IMR-90 (cell line): ENCODE results near the gene IL12RB2. TPM values are rescaled to one million over a fixed set of nuclear protein-coding genes. Genes with fewer than 3 reads are reported as not detected.
A peak's percentile ranks its signal among the peaks of the same experiment; 100 is the strongest.

ENCODE experiments used
- ATAC-seq: fragments of 200-7000 bp; cut with Tn5 transposase; 2 replicates; pipeline ENCODE4 v1.9.1; 2020; ENCODE audit warnings: low read depth, mild to moderate bottlenecking, moderate library complexity
- BruUV-seq: library from RNA; stranded (reverse); fragments of 400-500 nt; replicated peaks from 2 replicates; lab custom pipeline; 2021; lab: Mats Ljungman, UMichigan
- CTCF ChIA-PET: fragments of 300-600 bp; formaldehyde crosslinking; extraction: SDS; loops from one replicate; lab custom pipeline; 2021; ENCODE audit warnings: antibody characterized with exemption; lab: Yijun Ruan, JAX
- POLR2A ChIA-PET: fragments of 300-600 bp; sonication (Branson Sonifier 250); formaldehyde crosslinking; loops from one replicate; lab custom pipeline; 2022; ENCODE audit warnings: antibody characterized with exemption; ENCODE audit not compliant: unreplicated experiment; lab: Charles Lee
- DNase-seq: peaks from one replicate; pipeline ENCODE4 v3.0.0; 2013
- H2AFZ ChIP-seq: replicated peaks from 2 replicates; pipeline ENCODE3; 2013; ENCODE audit warnings: low read length, mild to moderate bottlenecking; ENCODE audit not compliant: poor library complexity
- H2AK5ac ChIP-seq: 2 replicates; pipeline ENCODE4 v1.6.1; 2013; ENCODE audit warnings: low read depth, low read length, inconsistent platforms
- H2AK9ac ChIP-seq: replicated peaks from 2 replicates; pipeline ENCODE3; 2013; ENCODE audit warnings: mild to moderate bottlenecking, low read depth, low read length, moderate library complexity; ENCODE audit not compliant: poor library complexity
- H2BK120ac ChIP-seq: 2 replicates; pipeline ENCODE4 v1.6.1; 2013; ENCODE audit warnings: low read depth, low read length, inconsistent platforms
- H2BK15ac ChIP-seq: 3 replicates; pipeline ENCODE4 v1.6.1; 2013; ENCODE audit warnings: low read depth, low read length, inconsistent platforms
- H2BK20ac ChIP-seq: 2 replicates; pipeline ENCODE4 v1.6.1; 2013; ENCODE audit warnings: low read depth, mild to moderate bottlenecking, inconsistent platforms, low read length, moderate library complexity
- H2BK5ac ChIP-seq: 2 replicates; pipeline ENCODE4 v1.6.1; 2013; ENCODE audit warnings: mild to moderate bottlenecking, low read depth, low read length, inconsistent platforms; ENCODE audit not compliant: poor library complexity, severe bottlenecking
- H3K14ac ChIP-seq: replicated peaks from 2 replicates; pipeline ENCODE4 v1.6.1; 2013; ENCODE audit warnings: low read depth, low read length, inconsistent platforms
- H3K18ac ChIP-seq: 2 replicates; pipeline ENCODE4 v1.6.1; 2013; ENCODE audit warnings: low read depth, low read length, control low read depth
- H3K23ac ChIP-seq: 2 replicates; pipeline ENCODE4 v1.6.1; 2013; ENCODE audit warnings: low read depth, low read length, inconsistent platforms
- H3K27ac ChIP-seq: 2 replicates; pipeline ENCODE4 v1.5.1; 2013; ENCODE audit warnings: mild to moderate bottlenecking, control low read depth, low read length; ENCODE audit not compliant: insufficient read depth
- H3K27me3 ChIP-seq: 2 replicates; pipeline ENCODE4 v1.6.1; 2013; ENCODE audit warnings: low read length; ENCODE audit not compliant: control insufficient read depth, insufficient read depth
- H3K36me3 ChIP-seq: 2 replicates; pipeline ENCODE4 v1.6.1; 2013; ENCODE audit warnings: low read length, mixed read lengths; ENCODE audit not compliant: control insufficient read depth, insufficient read depth
- H3K4ac ChIP-seq: 2 replicates; pipeline ENCODE4 v1.6.1; 2013; ENCODE audit warnings: low read depth, low read length, inconsistent platforms
- H3K4me1 ChIP-seq: 2 replicates; pipeline ENCODE4 v1.6.1; 2013; ENCODE audit warnings: low read length, mixed read lengths; ENCODE audit not compliant: control insufficient read depth, insufficient read depth
- H3K4me2 ChIP-seq: 2 replicates; pipeline ENCODE4 v1.6.1; 2013; ENCODE audit warnings: low read depth, mild to moderate bottlenecking, control low read depth, low read length, moderate library complexity
- H3K4me3 ChIP-seq: 2 replicates; pipeline ENCODE4 v1.5.1; 2013; ENCODE audit warnings: low read depth, mild to moderate bottlenecking, control low read depth, low read length, moderate library complexity; ENCODE audit not compliant: insufficient read depth
- H3K56ac ChIP-seq: 2 replicates; pipeline ENCODE4 v1.6.1; 2013; ENCODE audit warnings: low read length, inconsistent platforms; ENCODE audit not compliant: insufficient read depth; ENCODE audit errors: extremely low read depth
- H3K79me1 ChIP-seq, 2 experiments: 2 replicates each; pipeline ENCODE4 v1.6.1; 2013; ENCODE audit warnings: low read length in 2 of 2, inconsistent platforms in 1 of 2, low read depth in 1 of 2
- H3K9ac ChIP-seq: 2 replicates; pipeline ENCODE4 v1.6.1; 2013; ENCODE audit warnings: low read depth, low read length, control low read depth
- H3K9me1 ChIP-seq: 2 replicates; pipeline ENCODE4 v1.6.1; 2013; ENCODE audit warnings: low read length, inconsistent platforms; ENCODE audit not compliant: insufficient read depth
- H3K9me3 ChIP-seq: 2 replicates; pipeline ENCODE4 v1.6.1; 2013; ENCODE audit warnings: low read length; ENCODE audit not compliant: control insufficient read depth, insufficient read depth
- H4K20me1 ChIP-seq: 2 replicates; pipeline ENCODE4 v1.6.1; 2013; ENCODE audit warnings: low read length, inconsistent platforms; ENCODE audit not compliant: insufficient read depth
- H4K5ac ChIP-seq: 2 replicates; pipeline ENCODE4 v1.6.1; 2013; ENCODE audit warnings: mild to moderate bottlenecking, low read depth, low read length, control low read depth
- H4K8ac ChIP-seq, 2 experiments: 2 replicates each; pipeline ENCODE4 v1.6.1; 2013; ENCODE audit warnings: low read depth in 2 of 2, low read length in 2 of 2, control low read depth in 1 of 2, inconsistent platforms in 1 of 2
- H4K91ac ChIP-seq: 2 replicates; pipeline ENCODE4 v1.6.1; 2013; ENCODE audit warnings: low read depth, low read length, inconsistent platforms; ENCODE audit not compliant: insufficient read depth
- BHLHE40 ChIP-seq: fragments of 150-350 bp; IDR thresholded peaks from 2 replicates; pipeline ENCODE4 v1.6.1; 2016; ENCODE audit warnings: mild to moderate bottlenecking, low read depth, low read length
- CHD1 ChIP-seq: IDR thresholded peaks from 2 replicates; pipeline ENCODE4 v1.6.1; 2012; ENCODE audit warnings: low read depth, low read length, improper control_type of control experiment
- FOS ChIP-seq: fragments of 150-350 bp; IDR thresholded peaks from 2 replicates; pipeline ENCODE4 v1.6.1; 2016; ENCODE audit warnings: low read depth, low read length
- MAFK ChIP-seq: IDR thresholded peaks from 2 replicates; pipeline ENCODE4 v1.6.1; 2012; ENCODE audit warnings: low read depth, low read length, improper control_type of control experiment
- NFE2L2 ChIP-seq: fragments of 150-350 bp; IDR thresholded peaks from 2 replicates; pipeline ENCODE4 v1.6.1; 2016; ENCODE audit warnings: low read depth, mild to moderate bottlenecking, low read length
- RAD21 ChIP-seq: IDR thresholded peaks from 2 replicates; pipeline ENCODE4 v1.6.1; 2012; ENCODE audit warnings: low read length, improper control_type of control experiment
- RCOR1 ChIP-seq: IDR thresholded peaks from 2 replicates; pipeline ENCODE4 v1.6.1; 2012; ENCODE audit warnings: mild to moderate bottlenecking, low read length, improper control_type of control experiment; ENCODE audit not compliant: insufficient replicate concordance
- WGBS, 2 experiments: methylation state at CpG; one replicate each; pipeline versions ENCODE4 v1.1.5 to v1.1.7; 2013; ENCODE audit warnings: missing lambda C conversion rate in 2 of 2; ENCODE audit not compliant: insufficient read length in 1 of 2; ENCODE audit errors: extremely low coverage in 2 of 2; 5-methylcytosine and 5-hydroxymethylcytosine counted together
- dilution Hi-C: fragments of 300-500 bp; cut with HindIII; formaldehyde crosslinking; loops from one replicate; pipeline ENCODE4 v1.14.3; 2018; ENCODE audit warnings: low sequenced_read_pairs; ENCODE audit not compliant: unreplicated experiment
- in situ Hi-C: fragments of 300-500 bp; cut with MboI; formaldehyde crosslinking; loops from 3 replicates; pipeline ENCODE4 v1.14.3; 2019; ENCODE audit warnings: low sequenced_read_pairs, inconsistent platforms, mixed read lengths
- intact Hi-C: fragments of 100-400 bp; cut with micrococcal nuclease; formaldehyde crosslinking; loops from 2 replicates; pipeline ENCODE4 v1.10.0; 2022
- polyA plus RNA-seq, 3 experiments: library from polyadenylated mRNA; depleted of rRNA; stranded (reverse); fragments of >200 nt; gene quantifications; 2 replicates each; pipeline ENCODE4 v1.2.3, GENCODE V29; 2012; ENCODE audit warnings: low replicate concordance in 1 of 3
- total RNA-seq: library from RNA; depleted of rRNA; stranded (reverse); fragments of >200 nt; gene quantifications from 2 replicates; pipeline ENCODE4 v1.2.3, GENCODE V29; 2012
- TF ChIP-seq, protein P1 (sequence below): fragments of 150-350 bp; IDR thresholded peaks from 2 replicates; pipeline ENCODE4 v1.6.1; 2017; ENCODE audit warnings: mild to moderate bottlenecking, antibody characterized with exemption, low read length, low read depth
- TF ChIP-seq, protein P2 (sequence below): conservative IDR thresholded peaks from 2 replicates; pipeline ENCODE4 v1.5.1; 2012; ENCODE audit warnings: mild to moderate bottlenecking, low read depth, low read length, improper control_type of control experiment
- TF ChIP-seq, protein P3 (sequence below): fragments of 150-350 bp; IDR thresholded peaks from 2 replicates; pipeline ENCODE4 v1.6.1; 2016; ENCODE audit warnings: low read depth, mild to moderate bottlenecking, low read length, moderate library complexity, borderline replicate concordance

Gene IL12RB2
- total and polyA plus RNA-seq, 2 of the 4 experiments (the other 2 are of a cell fraction), result not detected

DNA sequence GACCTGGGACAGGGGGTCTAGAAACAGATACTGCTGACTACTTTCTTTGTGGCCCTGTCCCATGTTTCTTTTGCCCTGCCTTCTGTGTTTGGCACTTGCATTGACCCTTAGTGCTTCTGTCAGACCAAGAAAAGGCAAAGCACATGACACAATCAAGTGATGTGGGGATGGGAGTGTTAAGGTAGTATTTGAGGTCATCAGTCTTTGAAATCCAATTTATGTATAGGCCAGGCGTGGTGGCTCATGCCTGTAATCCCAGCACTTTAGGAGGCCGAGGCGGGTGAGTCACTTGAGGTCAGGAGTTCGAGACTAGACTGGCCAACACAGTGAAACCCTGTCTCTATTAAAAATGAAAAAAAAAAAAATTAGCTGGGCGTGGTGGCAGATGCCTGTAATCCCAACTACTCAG lies 96.5 kb downstream of the IL12RB2 start:
- no peak overlapping the region for H3K27ac ChIP-seq
- no peak overlapping the region for H3K4me3 ChIP-seq
- no peak overlapping the region for H3K4ac ChIP-seq
- H3K56ac ChIP-seq, result no peak overlapping the region
- ATAC-seq (no peak), DNase-seq (peak; percentile 46)
- BruUV-seq, result no TSS peak
- H2AFZ ChIP-seq, result no peak overlapping the region
- intact Hi-C loops, result no loop called here
- no peak overlapping the region for H2BK120ac ChIP-seq
- no peak overlapping the region for H4K91ac ChIP-seq
- CTCF ChIA-PET, result no interaction called here
- H3K18ac ChIP-seq, result no peak overlapping the region
- H2AK9ac ChIP-seq, result no peak overlapping the region
- H2BK20ac ChIP-seq, result no peak overlapping the region
- H4K20me1 ChIP-seq, result peaks cover 4% of the 10 kb centered on the region
- peaks cover 0 to 18% of the 10 kb centered on the region in 2 experiments; a peak in 2 of 4 replicates for H3K79me1 ChIP-seq
- no peak overlapping the region for H2AK5ac ChIP-seq
- WGBS, 2 experiments, result no CpG with 5 or more reads among the region's 5 CpGs
- H3K27me3 ChIP-seq, result no peaks in the 10 kb centered on the region
- H3K9ac ChIP-seq, result no peak overlapping the region
- no peak overlapping the region for H3K14ac ChIP-seq
- H3K36me3 ChIP-seq, result peaks cover 3% of the 10 kb centered on the region
- H4K8ac ChIP-seq, result no peak overlapping the region
- POLR2A ChIA-PET, result no interaction called here
- TF ChIP-seq FOS, result no peak
- no peak for TF ChIP-seq MAFK
- TF ChIP-seq, protein P1, sequence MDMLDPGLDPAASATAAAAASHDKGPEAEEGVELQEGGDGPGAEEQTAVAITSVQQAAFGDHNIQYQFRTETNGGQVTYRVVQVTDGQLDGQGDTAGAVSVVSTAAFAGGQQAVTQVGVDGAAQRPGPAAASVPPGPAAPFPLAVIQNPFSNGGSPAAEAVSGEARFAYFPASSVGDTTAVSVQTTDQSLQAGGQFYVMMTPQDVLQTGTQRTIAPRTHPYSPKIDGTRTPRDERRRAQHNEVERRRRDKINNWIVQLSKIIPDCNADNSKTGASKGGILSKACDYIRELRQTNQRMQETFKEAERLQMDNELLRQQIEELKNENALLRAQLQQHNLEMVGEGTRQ, result no peak
- TF ChIP-seq, protein P2, sequence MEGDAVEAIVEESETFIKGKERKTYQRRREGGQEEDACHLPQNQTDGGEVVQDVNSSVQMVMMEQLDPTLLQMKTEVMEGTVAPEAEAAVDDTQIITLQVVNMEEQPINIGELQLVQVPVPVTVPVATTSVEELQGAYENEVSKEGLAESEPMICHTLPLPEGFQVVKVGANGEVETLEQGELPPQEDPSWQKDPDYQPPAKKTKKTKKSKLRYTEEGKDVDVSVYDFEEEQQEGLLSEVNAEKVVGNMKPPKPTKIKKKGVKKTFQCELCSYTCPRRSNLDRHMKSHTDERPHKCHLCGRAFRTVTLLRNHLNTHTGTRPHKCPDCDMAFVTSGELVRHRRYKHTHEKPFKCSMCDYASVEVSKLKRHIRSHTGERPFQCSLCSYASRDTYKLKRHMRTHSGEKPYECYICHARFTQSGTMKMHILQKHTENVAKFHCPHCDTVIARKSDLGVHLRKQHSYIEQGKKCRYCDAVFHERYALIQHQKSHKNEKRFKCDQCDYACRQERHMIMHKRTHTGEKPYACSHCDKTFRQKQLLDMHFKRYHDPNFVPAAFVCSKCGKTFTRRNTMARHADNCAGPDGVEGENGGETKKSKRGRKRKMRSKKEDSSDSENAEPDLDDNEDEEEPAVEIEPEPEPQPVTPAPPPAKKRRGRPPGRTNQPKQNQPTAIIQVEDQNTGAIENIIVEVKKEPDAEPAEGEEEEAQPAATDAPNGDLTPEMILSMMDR, result no peak
- no peak for TF ChIP-seq RCOR1
- no peak for TF ChIP-seq BHLHE40
- TF ChIP-seq CHD1, result no peak
- no peak for TF ChIP-seq RAD21
- TF ChIP-seq NFE2L2, result no peak
- TF ChIP-seq, protein P3, sequence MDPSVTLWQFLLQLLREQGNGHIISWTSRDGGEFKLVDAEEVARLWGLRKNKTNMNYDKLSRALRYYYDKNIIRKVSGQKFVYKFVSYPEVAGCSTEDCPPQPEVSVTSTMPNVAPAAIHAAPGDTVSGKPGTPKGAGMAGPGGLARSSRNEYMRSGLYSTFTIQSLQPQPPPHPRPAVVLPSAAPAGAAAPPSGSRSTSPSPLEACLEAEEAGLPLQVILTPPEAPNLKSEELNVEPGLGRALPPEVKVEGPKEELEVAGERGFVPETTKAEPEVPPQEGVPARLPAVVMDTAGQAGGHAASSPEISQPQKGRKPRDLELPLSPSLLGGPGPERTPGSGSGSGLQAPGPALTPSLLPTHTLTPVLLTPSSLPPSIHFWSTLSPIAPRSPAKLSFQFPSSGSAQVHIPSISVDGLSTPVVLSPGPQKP, result no peak
- no peak overlapping the region for H2BK5ac ChIP-seq
- in situ Hi-C loops, result loop anchor here (25.0 kb wide), 1 partner anchor 358 kb away; no protein-coding TSS in a partner anchor
- H3K9me1 ChIP-seq, result 0 out of 2 replicates have a peak, but pooled peaks cover 5% of the 10 kb centered on the region
- no peak overlapping the region for H2BK15ac ChIP-seq
- H4K5ac ChIP-seq, result no peak overlapping the region
- 0 out of 2 replicates have a peak overlapping the region, but pooled peaks have one; percentile 41 for H3K23ac ChIP-seq
- dilution Hi-C loops, result no loop called here
- H3K9me3 ChIP-seq, result no peaks in the 10 kb centered on the region
- H3K4me2 ChIP-seq, result no peak overlapping the region
- H3K4me1 ChIP-seq, result peaks cover 2% of the 10 kb centered on the region
